ENCODE results near the gene ERBB2. TPM values are rescaled to one million over a fixed set of nuclear protein-coding genes. Genes with fewer than 3 reads are reported as not detected.
"Not testable (repeated sequence)": the region's sequence is repeated elsewhere in the genome, so short reads cannot be mapped to it uniquely, and the experiment has no call there.

The ERBB2 gene
- total RNA-seq, 1 donor from 2014 or later: 49.0 TPM

GRCh38 chr17:39747745-39748144, 47.9 kb downstream of the ERBB2 start:
- H3K9me3 Mint-ChIP-seq (ENCODE audit: unreplicated experiment): no peaks in the 10 kb centered on the region
- H3K27me3 Mint-ChIP-seq (ENCODE audit: unreplicated experiment): peaks cover 2% of the 10 kb centered on the region
- H3K4me3 Mint-ChIP-seq (ENCODE audit: unreplicated experiment): peak overlapping the region; percentile 44
- H3K4me1 Mint-ChIP-seq (ENCODE audit: unreplicated experiment): peaks cover 2% of the 10 kb centered on the region
- H3K27ac Mint-ChIP-seq (ENCODE audit: unreplicated experiment): no peak overlapping the region
- H3K36me3 Mint-ChIP-seq (ENCODE audit: low read depth, unreplicated experiment): no peaks in the 10 kb centered on the region
- no peak for TF ChIP-seq CTCF (IDR thresholded peaks at IDR 0.05; ENCODE audit: unreplicated experiment)
- DNase-seq (ENCODE audit: low spot score): no peak

DNA sequence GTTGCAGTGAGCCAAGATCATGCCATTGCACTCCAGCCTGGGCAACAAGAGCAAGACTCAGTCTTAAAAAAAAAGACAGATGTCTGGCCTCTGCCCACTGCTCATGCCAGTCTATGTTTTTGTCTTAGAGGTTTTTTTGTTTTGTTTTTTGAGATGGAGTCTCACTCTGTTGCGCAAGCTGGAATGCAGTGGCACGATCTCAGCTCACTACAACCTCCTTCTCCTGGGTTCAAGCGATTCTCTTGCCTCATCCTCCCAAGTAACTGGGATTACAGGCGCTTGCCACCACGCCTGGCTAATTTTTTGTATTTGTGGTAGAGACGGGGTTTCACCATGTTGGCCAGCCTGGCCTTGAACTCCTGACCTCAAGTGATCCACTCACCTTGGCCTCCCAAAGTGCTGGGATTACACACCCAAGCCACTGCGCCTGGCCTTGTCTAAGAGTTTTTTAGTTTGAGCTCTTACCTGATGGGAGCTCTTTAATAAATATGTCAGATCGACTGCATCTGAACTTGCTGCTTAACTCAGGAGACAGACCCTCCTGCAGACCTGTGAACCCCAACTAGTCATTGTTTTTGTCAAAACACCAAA, 48.7 kb downstream of the ERBB2 start:
- not testable (repeated sequence) for DNase-seq (ENCODE audit: low spot score); H3K4me3 Mint-ChIP-seq (ENCODE audit: unreplicated experiment); H3K4me1 Mint-ChIP-seq (ENCODE audit: unreplicated experiment); H3K27me3 Mint-ChIP-seq (ENCODE audit: unreplicated experiment); H3K27ac Mint-ChIP-seq (ENCODE audit: unreplicated experiment); H3K36me3 Mint-ChIP-seq (ENCODE audit: low read depth, unreplicated experiment); H3K9me3 Mint-ChIP-seq (ENCODE audit: unreplicated experiment)

- no peak for DNase-seq (ENCODE audit: low spot score)
- TF ChIP-seq CTCF (IDR thresholded peaks at IDR 0.05; ENCODE audit: unreplicated experiment): no peak
- peaks cover 5% of the 10 kb centered on the region for H3K4me1 Mint-ChIP-seq (ENCODE audit: unreplicated experiment)
- no peaks in the 10 kb centered on the region for H3K36me3 Mint-ChIP-seq (ENCODE audit: low read depth, unreplicated experiment)
- H3K4me3 Mint-ChIP-seq (ENCODE audit: unreplicated experiment): no peak overlapping the region
- H3K9me3 Mint-ChIP-seq (ENCODE audit: unreplicated experiment): no peaks in the 10 kb centered on the region
- no peak overlapping the region for H3K27ac Mint-ChIP-seq (ENCODE audit: unreplicated experiment)
- H3K27me3 Mint-ChIP-seq (ENCODE audit: unreplicated experiment): peaks cover 3% of the 10 kb centered on the region
Measured at GRCh38 chr17:39750131-39751015, 50.5 kb downstream of the ERBB2 start.

GRCh38 chr17:39751016-39751543, 51.2 kb downstream of the ERBB2 start:
- Mint-ChIP-seq H3K36me3 (ENCODE audit: low read depth, unreplicated experiment) (no peaks in the 10 kb centered on the region), H3K4me3 (ENCODE audit: unreplicated experiment) (no peak overlapping the region), H3K9me3 (ENCODE audit: unreplicated experiment) (no peaks in the 10 kb centered on the region), H3K27me3 (ENCODE audit: unreplicated experiment) (peaks cover 3% of the 10 kb centered on the region), H3K4me1 (ENCODE audit: unreplicated experiment) (peaks cover 5% of the 10 kb centered on the region), H3K27ac (ENCODE audit: unreplicated experiment) (no peak overlapping the region)
- TF ChIP-seq CTCF (IDR thresholded peaks at IDR 0.05; ENCODE audit: unreplicated experiment): no peak
- DNase-seq (ENCODE audit: low spot score): no peak

GRCh38 chr17:39751637-39752036, 51.8 kb downstream of the ERBB2 start:
- no peak overlapping the region for H3K4me3 Mint-ChIP-seq (ENCODE audit: unreplicated experiment)
- DNase-seq (ENCODE audit: low spot score): no peak
- peaks cover 5% of the 10 kb centered on the region for H3K4me1 Mint-ChIP-seq (ENCODE audit: unreplicated experiment)
- no peaks in the 10 kb centered on the region for H3K9me3 Mint-ChIP-seq (ENCODE audit: unreplicated experiment)
- no peaks in the 10 kb centered on the region for H3K36me3 Mint-ChIP-seq (ENCODE audit: low read depth, unreplicated experiment)
- H3K27me3 Mint-ChIP-seq (ENCODE audit: unreplicated experiment): peaks cover 3% of the 10 kb centered on the region
- no peak overlapping the region for H3K27ac Mint-ChIP-seq (ENCODE audit: unreplicated experiment)
- TF ChIP-seq CTCF (IDR thresholded peaks at IDR 0.05; ENCODE audit: unreplicated experiment): no peak

Data from endothelial cell (in vitro differentiated cells).